Measurements from ENCODE around the gene ACTRT2. TPM values are rescaled to one million over a fixed set of nuclear protein-coding genes. Genes with fewer than 3 reads are reported as not detected.

The ACTRT2 gene
- total RNA-seq, 1 experiment from 2014 or later: not detected

DNA sequence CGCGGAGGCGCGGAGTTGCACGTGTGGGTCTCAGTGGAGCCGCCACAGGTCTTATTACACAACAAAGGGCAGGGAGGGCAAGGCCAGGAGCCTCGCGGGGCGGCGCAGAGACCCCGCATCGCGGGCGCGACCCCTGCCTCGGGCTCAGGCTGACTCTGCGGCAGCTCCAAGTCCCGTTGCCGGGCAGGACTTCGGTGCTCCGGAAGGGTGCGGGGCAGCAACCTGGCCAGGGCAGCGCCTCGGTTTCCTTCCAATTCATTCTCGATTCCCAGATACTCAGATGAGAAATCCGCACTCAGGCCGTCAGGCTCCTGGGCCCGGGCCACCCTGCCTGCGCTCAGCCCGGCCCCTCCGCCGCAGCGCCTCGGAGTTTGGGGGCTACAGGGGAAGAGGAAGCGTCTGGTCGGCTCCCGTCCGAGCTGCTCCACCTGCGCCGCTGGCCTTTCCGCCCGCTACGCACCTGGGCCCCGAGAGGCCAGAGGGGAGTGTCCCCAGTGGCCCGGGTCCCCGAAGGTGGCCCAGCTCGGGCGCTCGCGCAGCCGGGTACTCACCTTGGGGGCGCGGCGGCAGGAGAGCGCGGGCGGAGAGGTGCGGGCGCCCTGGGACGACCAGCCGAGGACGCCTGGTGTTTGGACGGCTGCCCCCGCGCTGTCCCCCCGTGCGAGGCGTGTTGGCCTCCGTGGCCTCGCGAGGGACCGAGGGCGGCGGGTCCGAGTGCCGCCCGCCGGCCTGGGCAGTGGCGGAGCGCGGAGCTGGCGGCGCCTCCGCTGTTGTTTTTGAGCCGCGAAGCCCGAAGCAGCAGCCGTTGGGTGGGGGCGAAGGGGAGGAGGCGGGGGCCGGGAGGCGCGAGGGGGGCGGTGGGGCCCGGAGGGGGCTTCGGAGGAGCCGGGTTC, 46.6 kb downstream of the ACTRT2 start:
- DNase-seq (ENCODE audit: low read depth): no peak

GRCh38 chr1:3068564-3069431, 47.5 kb downstream of the ACTRT2 start, which contains the start of gene PRDM16:
TSS of gene PRDM16 (plus strand) at chr1:3069203. CDS start at chr1:3069260, 57 bp downstream.
- peak; percentile 2 for DNase-seq (ENCODE audit: low read depth)

DNA sequence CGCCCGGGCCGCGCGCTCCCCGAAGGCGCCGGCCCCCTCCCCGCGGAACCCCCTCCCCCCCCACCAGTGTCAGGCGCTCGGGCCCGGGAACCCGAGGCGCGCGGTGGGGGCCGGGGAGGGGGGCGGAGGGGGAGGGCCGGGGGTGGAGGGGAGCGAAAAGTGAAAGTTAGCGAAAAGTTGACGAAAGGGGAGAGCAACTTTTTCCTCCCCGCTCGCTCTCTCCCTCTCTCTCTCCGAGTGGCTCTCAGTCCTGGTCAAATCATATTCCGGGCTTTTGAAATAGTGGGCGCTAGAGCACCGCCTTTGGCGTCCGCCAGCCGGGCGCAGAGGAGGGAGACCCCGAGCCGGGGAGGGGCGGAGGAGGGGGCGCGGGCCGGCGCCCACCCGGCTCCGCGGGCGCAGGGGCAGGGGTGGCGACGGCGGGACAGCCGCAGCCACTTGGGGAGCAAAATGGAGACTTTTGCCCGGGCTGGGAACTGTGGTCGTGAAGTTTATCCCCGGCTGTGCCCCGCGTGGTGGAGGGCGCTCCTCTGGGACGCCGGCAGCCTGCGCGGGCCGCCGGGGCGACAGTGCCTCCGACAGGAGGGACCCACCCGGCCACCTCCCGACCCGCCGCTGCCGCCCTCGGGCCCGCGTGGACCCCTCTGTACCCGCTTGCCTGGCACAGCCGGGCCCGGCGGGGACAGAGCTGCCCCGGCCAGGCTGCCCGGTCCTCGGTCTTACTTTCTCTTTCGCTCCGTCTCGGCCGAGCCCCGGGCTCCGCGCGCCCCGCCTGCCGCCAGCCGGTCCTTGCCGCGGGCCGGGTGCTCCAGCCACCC, 48.4 kb downstream of the ACTRT2 start:
- DNase-seq (ENCODE audit: low read depth): no peak

- DNase-seq (ENCODE audit: low read depth): no peak
These were observed 49.0 kb downstream of the ACTRT2 start for GRCh38 chr1:3070309-3070643.

DNA sequence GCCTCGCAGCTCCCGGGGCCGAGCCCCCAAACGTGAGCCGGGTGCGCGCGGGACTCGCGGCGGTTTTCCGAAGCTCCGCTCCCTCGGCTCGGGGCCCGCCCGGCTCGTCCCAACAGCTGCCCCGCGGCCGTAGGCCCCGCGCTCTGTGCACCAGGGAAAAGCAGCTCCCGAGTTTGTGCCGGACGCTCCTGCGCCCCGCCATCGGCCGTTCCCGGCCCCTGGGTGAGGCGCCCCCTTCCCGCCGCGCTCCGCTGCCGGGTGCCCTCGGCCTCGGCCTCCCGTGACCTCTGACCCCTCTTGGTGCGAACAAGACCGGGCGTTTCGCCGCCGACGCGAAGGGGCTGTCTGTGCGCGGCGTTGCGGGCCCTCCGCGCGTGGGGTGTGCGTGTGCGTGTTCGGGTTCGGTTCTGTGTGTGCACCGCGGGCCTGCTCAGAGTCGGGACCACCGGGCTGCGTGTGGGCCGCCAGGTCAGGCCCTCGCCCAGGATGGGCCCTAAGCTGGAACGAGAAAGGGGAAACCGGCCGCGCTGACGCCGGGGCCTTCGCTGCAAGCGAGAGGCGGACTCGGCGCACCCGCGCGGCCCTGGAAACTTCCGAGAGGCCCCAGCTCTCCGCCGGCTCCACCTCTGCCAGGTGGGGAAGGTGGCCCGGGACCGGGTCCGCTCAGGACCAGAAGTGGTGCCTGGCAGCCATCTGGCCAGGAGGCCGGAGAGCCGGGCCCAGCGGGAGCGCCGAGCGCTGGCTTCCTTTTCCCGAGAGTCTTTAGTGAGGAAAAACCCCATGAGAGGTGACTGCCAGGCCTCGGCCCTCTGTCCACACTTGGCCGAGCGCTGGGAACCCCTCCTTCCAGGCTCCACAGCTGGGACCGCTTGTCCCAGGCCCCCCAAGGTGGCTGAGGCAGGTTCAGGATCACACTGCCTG, 49.6 kb downstream of the ACTRT2 start:
- DNase-seq (ENCODE audit: low read depth): no peak

DNA sequence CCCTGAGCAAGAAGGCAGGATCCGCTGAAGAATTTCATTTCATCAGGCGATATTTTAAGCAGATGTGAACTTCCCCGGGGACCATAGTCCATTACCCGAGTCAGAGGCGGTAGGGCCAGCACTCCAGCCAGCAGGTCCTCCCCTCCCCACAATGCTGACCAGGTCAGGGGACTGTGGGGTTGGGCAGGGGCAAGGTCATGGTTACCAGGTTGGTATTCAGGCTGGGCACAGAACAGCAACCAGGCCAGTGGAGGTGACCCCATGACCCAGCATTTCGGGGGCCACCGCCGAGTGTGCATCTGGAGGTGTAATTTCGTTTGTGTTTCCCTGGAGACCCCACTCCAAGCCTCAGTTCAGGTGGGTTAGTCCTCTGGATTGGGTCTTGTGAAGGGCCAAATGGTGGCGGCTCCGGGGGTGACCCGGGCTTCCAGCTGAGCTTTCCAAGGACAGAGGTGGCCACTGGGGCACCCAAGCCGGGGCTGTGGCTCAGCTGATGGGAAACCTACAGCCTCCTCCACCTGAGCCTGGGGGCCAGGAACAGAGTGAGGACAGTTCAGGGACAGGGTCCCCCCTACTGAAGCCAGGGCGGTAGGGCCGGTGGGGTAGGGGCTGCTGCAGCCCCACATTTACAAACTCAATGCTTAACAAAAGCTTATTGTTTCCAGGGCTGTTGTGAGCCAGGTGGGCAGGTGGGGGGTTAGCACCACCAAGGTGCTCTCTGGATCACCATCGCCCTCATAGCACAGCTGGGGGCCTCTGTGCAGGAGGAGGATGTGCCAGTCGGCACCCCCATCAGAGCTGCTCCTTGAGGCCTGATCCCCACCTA, 50.5 kb downstream of the ACTRT2 start:
- no peak for DNase-seq (ENCODE audit: low read depth)

Other genes starting within 250 kb of the ACTRT2 start
- 0.06 and 0.11 TPM in 2 replicates for gene TTC34, start 219.8 kb upstream of the ACTRT2 start, total RNA-seq (2014; rRNA removed)
- gene PRDM16, start 47.7 kb downstream of the ACTRT2 start, total RNA-seq (2014; rRNA removed): not detected in 2 replicates

Data from LHCN-M2 (cell line).